GM12865 (cell line): Measurements from ENCODE around the gene LRRC28.

Experiments
- DNase-seq: peaks from one replicate; pipeline ENCODE4 v3.0.0; 2010; ENCODE audit warnings: low read depth
- H3K4me3 ChIP-seq: 2 replicates; pipeline ENCODE4 v1.5.1; 2011; ENCODE audit warnings: mild to moderate bottlenecking, low read depth, low read length, control low read depth
- TF ChIP-seq, protein P1 (sequence below): IDR thresholded peaks from 2 replicates; pipeline ENCODE4 v1.5.1; 2011; ENCODE audit warnings: low read length, control low read depth, low read depth, inconsistent platforms; ENCODE audit not compliant: insufficient read depth; ENCODE audit errors: missing control alignments

The LRRC28 gene

DNA sequence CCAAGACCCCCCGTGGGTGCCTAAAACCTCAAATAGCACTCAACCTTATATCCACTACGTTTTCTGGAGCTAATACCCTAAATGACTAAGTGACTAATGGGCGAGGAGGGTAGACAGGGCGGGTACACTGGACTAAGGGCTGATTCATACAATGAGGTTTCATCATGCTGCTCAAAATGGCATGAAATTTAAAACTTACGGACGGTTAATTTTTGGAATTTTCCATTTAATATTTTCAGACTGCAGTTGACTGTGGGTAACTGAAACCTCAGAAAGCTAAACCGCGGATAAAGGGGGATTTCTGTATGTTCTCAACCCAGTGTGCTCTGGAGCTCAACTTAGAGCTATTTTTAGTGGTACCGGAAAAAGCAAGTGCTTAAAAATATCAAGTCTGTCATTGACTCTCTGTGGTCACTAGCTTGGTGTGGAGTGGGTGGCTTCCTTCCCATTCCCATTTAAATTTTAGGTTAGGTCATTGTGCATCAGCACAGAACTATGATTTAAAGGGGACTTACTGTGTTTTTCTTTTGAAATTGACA is 72.9 kb downstream of the LRRC28 start:
- DNase-seq = peak; percentile 69
- no peak overlapping the region for H3K4me3 ChIP-seq
- TF ChIP-seq, protein P1, sequence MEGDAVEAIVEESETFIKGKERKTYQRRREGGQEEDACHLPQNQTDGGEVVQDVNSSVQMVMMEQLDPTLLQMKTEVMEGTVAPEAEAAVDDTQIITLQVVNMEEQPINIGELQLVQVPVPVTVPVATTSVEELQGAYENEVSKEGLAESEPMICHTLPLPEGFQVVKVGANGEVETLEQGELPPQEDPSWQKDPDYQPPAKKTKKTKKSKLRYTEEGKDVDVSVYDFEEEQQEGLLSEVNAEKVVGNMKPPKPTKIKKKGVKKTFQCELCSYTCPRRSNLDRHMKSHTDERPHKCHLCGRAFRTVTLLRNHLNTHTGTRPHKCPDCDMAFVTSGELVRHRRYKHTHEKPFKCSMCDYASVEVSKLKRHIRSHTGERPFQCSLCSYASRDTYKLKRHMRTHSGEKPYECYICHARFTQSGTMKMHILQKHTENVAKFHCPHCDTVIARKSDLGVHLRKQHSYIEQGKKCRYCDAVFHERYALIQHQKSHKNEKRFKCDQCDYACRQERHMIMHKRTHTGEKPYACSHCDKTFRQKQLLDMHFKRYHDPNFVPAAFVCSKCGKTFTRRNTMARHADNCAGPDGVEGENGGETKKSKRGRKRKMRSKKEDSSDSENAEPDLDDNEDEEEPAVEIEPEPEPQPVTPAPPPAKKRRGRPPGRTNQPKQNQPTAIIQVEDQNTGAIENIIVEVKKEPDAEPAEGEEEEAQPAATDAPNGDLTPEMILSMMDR = no peak

DNA sequence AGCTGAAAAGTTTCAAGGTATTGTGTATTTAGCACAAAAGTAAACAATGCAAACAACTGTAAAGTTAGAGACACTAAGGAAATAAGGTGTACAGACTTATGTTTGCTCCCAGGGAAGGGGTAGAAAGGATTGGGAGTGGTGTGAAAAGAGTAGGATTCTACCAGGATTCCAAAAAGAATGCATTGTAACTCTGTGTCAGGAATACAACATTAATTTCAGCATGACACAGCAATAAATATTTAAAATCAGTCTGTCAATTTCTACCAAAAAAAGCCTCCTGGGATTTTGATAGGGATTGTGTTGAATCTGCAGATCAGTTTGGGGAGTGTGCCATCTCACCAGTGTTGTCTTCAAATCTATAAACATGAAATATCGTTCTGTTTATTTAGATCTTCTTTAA is 73.4 kb downstream of the LRRC28 start:
- DNase-seq = no peak
- H3K4me3 ChIP-seq = no peak overlapping the region
- TF ChIP-seq, protein P1 = no peak

DNA sequence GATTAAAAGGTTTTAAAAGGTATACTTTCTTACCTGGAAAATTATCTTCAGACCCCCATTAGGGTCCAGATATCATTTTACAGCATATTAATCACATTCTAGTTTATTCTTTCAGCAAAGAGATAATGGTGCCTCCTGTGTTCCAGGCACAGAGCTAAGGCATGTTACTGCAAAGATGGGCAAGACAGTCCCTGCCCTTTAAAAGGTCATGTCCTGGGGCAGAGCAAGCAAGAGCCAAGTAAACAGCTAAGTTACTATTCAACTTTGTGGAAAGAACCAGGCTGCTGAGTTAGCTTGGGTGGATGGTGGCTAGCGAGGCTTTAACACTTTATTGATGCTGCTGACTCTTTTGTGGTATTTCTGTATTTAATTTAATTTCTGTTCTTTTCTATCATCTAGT is 75.0 kb downstream of the LRRC28 start:
- DNase-seq = no peak
- TF ChIP-seq, protein P1 = no peak
- H3K4me3 ChIP-seq = no peak overlapping the region

DNA sequence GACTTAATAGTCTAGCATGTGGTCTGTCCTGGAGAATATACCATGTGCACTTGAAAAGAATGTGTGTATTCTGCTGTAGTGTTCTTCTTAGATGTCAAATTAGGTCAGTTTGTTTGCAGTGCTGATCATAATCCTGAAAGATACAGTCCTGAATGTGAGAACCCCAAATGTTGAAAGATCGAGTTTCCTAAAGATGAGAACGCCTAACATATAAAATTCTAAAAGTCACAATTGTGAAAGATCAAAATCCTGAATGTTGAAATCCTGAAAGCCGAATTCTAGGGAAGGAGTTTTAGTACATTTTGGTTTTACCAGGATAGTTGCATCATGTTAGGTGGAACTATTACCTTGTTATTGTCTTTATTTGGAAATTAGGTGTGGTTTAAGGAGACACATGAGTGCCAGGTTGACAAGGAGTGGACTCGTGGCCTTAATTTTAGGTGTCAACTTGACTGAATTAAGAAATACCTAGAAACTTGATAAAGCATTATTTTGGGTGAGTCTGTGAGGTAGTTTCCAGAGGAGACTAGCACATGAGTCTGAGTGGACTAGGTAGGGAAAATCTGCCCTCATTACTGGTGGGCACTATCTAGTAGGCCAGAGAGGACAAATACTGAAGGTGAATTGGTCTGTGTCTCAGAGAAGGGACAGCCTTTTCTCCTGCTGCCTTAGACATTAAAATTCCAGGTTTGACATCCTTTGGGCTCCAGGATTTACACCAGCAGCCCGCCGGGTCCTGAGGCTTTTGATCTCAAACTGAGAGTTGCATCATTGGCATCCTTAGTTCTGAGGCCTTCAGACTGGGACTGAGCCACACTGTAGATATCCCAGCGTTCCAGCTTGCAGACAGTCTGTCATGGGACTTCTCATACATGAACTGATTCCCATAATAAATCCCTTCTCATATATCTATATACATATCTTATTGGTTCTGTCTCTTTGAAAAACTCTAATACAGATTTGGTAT is 77.1 kb downstream of the LRRC28 start:
- no peak for DNase-seq
- no peak overlapping the region for H3K4me3 ChIP-seq
- TF ChIP-seq, protein P1 = no peak

DNA sequence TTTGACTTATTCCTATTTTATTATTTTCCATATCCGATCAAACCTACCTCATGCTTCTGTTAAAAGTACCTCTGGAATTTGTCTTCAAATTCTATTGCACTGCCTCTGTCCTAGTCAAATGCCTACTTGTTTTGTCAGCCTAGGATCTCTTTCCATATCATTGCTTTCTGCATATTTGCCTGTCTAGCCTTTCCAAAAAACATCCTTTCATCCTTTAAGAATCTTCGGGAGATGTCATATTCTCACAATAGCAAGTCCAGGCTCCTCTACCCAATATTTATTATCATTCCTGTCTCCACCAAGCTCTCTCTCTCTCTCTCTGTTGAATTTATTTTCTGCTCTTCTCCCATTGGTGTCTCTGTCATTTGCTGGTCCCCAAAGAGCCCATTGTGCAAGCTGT is 80.1 kb downstream of the LRRC28 start:
- no peak for DNase-seq
- TF ChIP-seq, protein P1 = no peak
- no peak overlapping the region for H3K4me3 ChIP-seq

DNA sequence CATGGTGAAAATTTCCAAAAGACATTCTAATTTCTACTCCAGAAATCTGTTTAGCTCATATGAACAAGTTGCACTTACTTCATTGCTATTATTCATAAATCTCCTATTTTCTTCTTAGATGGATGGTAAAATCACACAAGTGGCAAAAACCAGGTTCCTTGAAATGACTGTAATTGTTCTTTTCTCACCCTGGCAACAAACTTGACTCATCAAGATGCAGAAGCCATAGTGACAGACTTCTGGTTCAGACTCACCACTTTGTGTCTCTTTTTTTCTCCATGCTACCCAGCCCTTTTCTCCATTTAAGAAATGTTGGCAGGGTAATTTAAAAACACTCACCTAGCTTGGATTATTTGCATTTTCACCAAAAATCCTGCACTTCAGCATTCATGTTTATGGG is 82.1 kb downstream of the LRRC28 start:
- H3K4me3 ChIP-seq = no peak overlapping the region
- TF ChIP-seq, protein P1 = no peak
- no peak for DNase-seq

DNA sequence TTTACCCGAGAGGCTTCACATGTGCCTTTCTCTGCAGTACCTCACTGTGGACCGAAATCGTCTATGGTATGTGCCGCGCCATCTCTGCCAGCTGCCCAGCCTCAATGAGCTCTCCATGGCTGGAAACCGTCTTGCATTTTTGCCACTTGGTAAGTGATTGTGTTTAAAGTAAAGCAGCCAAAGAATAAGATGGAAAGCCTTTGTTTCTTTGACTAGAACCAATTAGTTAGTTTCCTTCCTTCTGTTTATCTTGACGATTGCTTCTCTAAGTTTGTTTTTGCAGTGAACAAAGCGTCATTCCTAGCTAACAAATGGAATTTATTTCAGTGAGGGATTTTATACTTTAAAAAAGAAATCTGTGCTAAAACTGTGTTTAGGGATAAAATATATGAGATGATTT is 82.7 kb downstream of the LRRC28 start:
- H3K4me3 ChIP-seq = no peak overlapping the region
- TF ChIP-seq, protein P1 = no peak
- no peak for DNase-seq
